ENCODE results near the gene PRSS50.

DNA sequence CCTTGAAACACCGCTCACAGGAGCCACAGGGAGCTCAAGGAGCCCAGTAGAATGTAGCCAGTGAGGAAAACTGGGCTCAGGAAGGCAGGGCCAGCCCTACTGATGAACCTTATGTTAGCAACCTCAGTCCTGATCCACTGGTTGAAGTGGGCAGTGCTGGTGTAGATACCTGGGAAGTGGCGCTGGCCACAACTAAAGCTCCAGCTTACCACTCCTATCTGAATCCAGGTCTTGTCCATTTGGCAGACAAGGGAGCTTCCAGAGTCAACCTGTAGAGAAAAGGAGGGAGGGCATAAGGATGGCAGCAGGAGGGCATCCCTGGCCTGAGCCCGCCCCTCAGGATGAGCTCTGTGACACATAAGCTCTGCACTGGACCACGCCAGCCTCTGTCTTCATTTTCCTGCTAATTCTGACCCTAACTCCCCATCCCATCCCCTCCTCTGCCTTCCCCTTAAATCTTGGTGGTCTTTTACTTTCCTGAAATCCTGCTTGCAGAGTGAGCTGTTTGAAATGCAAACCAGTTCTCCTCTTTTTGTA is 2.1 kb upstream of the PRSS50 start:
- TF ChIP-seq POLR2AphosphoS5 (IDR thresholded peaks at IDR 0.05) (no peak), CTCF (IDR thresholded peaks at IDR 0.05) (no peak), POLR2A (IDR thresholded peaks at IDR 0.05) (no peak)

Measured in prostate gland (tissue), 2 donors.